ENCODE data around the gene ATP6V0E2. TPM values are rescaled to one million over a fixed set of nuclear protein-coding genes. Genes with fewer than 3 reads are reported as not detected.
A peak's percentile ranks its signal among the peaks of the same experiment; 100 is the strongest.

ATP6V0E2 gene
- total RNA-seq, 1 experiment from 2014 or later: 28.8 TPM

- intact Hi-C loops (cut with micrococcal nuclease; ENCODE audit: unreplicated experiment): no loop called here
- CTCF ChIA-PET: no interaction called here
- no peak for TF ChIP-seq CTCF (IDR thresholded peaks at IDR 0.05; ENCODE audit: unreplicated experiment)
- Mint-ChIP-seq H3K36me3 (ENCODE audit: insufficient read depth, unreplicated experiment) (peaks cover 8% of the 10 kb centered on the region), H3K4me1 (ENCODE audit: low read depth, unreplicated experiment) (peaks cover 25% of the 10 kb centered on the region), H3K27ac (ENCODE audit: unreplicated experiment) (no peak overlapping the region), H3K9me3 (ENCODE audit: low read depth, unreplicated experiment) (no peaks in the 10 kb centered on the region), H3K27me3 (ENCODE audit: unreplicated experiment) (no peaks in the 10 kb centered on the region), H3K4me3 (ENCODE audit: low read depth, unreplicated experiment) (no peak overlapping the region)
- no peak for DNase-seq
- no TSS peak for BruUV-seq (replicated peaks)
These were observed 5.5 kb downstream of the ATP6V0E2 start for GRCh38 chr7:149879271-149879743.

- CTCF ChIA-PET: no interaction called here
- peaks cover 18% of the 10 kb centered on the region for H3K4me1 Mint-ChIP-seq (ENCODE audit: low read depth, unreplicated experiment)
- H3K27ac Mint-ChIP-seq (ENCODE audit: unreplicated experiment): no peak overlapping the region
- TSS peak; percentile 39 for BruUV-seq (replicated peaks)
- TF ChIP-seq CTCF (IDR thresholded peaks at IDR 0.05; ENCODE audit: unreplicated experiment): no peak
- peaks cover 1% of the 10 kb centered on the region for H3K36me3 Mint-ChIP-seq (ENCODE audit: insufficient read depth, unreplicated experiment)
- no peaks in the 10 kb centered on the region for H3K9me3 Mint-ChIP-seq (ENCODE audit: low read depth, unreplicated experiment)
- intact Hi-C loops (cut with micrococcal nuclease; ENCODE audit: unreplicated experiment): no loop called here
- no peak overlapping the region for H3K4me3 Mint-ChIP-seq (ENCODE audit: low read depth, unreplicated experiment)
- H3K27me3 Mint-ChIP-seq (ENCODE audit: unreplicated experiment): no peaks in the 10 kb centered on the region
- DNase-seq: no peak
These were observed 6.2 kb downstream of the ATP6V0E2 start for GRCh38 chr7:149879766-149880637.

GRCh38 chr7:149880638-149881311 lies 7.0 kb downstream of the ATP6V0E2 start:
- no peaks in the 10 kb centered on the region for H3K36me3 Mint-ChIP-seq (ENCODE audit: insufficient read depth, unreplicated experiment)
- H3K27ac Mint-ChIP-seq (ENCODE audit: unreplicated experiment): no peak overlapping the region
- CTCF ChIA-PET: no interaction called here
- H3K27me3 Mint-ChIP-seq (ENCODE audit: unreplicated experiment): no peaks in the 10 kb centered on the region
- no TSS peak for BruUV-seq (replicated peaks)
- intact Hi-C loops (cut with micrococcal nuclease; ENCODE audit: unreplicated experiment): no loop called here
- DNase-seq: no peak
- no peak for TF ChIP-seq CTCF (IDR thresholded peaks at IDR 0.05; ENCODE audit: unreplicated experiment)
- no peak overlapping the region for H3K4me3 Mint-ChIP-seq (ENCODE audit: low read depth, unreplicated experiment)
- H3K9me3 Mint-ChIP-seq (ENCODE audit: low read depth, unreplicated experiment): no peaks in the 10 kb centered on the region
- peaks cover 14% of the 10 kb centered on the region for H3K4me1 Mint-ChIP-seq (ENCODE audit: low read depth, unreplicated experiment)

GRCh38 chr7:149881328-149882247 lies 7.8 kb downstream of the ATP6V0E2 start:
- peaks cover 14% of the 10 kb centered on the region for H3K4me1 Mint-ChIP-seq (ENCODE audit: low read depth, unreplicated experiment)
- TF ChIP-seq CTCF (IDR thresholded peaks at IDR 0.05; ENCODE audit: unreplicated experiment): no peak
- CTCF ChIA-PET: no interaction called here
- DNase-seq: no peak
- no TSS peak for BruUV-seq (replicated peaks)
- H3K36me3 Mint-ChIP-seq (ENCODE audit: insufficient read depth, unreplicated experiment): no peaks in the 10 kb centered on the region
- no peak overlapping the region for H3K27ac Mint-ChIP-seq (ENCODE audit: unreplicated experiment)
- no peaks in the 10 kb centered on the region for H3K27me3 Mint-ChIP-seq (ENCODE audit: unreplicated experiment)
- no peak overlapping the region for H3K4me3 Mint-ChIP-seq (ENCODE audit: low read depth, unreplicated experiment)
- H3K9me3 Mint-ChIP-seq (ENCODE audit: low read depth, unreplicated experiment): no peaks in the 10 kb centered on the region
- intact Hi-C loops (cut with micrococcal nuclease; ENCODE audit: unreplicated experiment): loop anchor here (2.0 kb wide), 1 partner anchor 395 kb away; no protein-coding TSS in a partner anchor

Data from Calu3 (cell line).